KMS-11 (cell line): Measurements from ENCODE around the gene ARHGAP22.

Experiments
- H2AFZ ChIP-seq: fragments of 200-600 bp; sonication (generic); 2 replicates; pipeline ENCODE4 v1.6.1; 2016; ENCODE audit warnings: antibody characterized with exemption, mixed run types, low read depth
- H3K27ac ChIP-seq: fragments of 200-600 bp; sonication (generic); 2 replicates; pipeline ENCODE4 v1.6.1; 2016; ENCODE audit warnings: mild to moderate bottlenecking, mixed run types
- H3K27me3 ChIP-seq: fragments of 200-600 bp; sonication (generic); 2 replicates; pipeline ENCODE4 v1.6.1; 2017; ENCODE audit warnings: mild to moderate bottlenecking, low read depth, mixed run types, moderate library complexity; ENCODE audit not compliant: insufficient read depth
- H3K36me3 ChIP-seq: fragments of 200-600 bp; sonication (generic); 2 replicates; pipeline ENCODE4 v1.6.1; 2017; ENCODE audit warnings: mild to moderate bottlenecking, mixed run types; ENCODE audit not compliant: insufficient read depth
- H3K4me1 ChIP-seq: fragments of 200-600 bp; sonication (generic); 2 replicates; pipeline ENCODE4 v1.6.1; 2016; ENCODE audit warnings: mild to moderate bottlenecking, low read depth, mixed run types; ENCODE audit not compliant: poor library complexity, severe bottlenecking
- H3K4me2 ChIP-seq: fragments of 200-600 bp; sonication (generic); 2 replicates; pipeline ENCODE4 v1.7.0; 2016; ENCODE audit warnings: mild to moderate bottlenecking, mixed run types
- H3K4me3 ChIP-seq: fragments of 200-600 bp; sonication (generic); IDR thresholded peaks from 2 replicates; pipeline ENCODE4 v1.6.1; 2017; ENCODE audit warnings: low read depth, low read length, mixed read lengths; ENCODE audit not compliant: insufficient read depth
- H3K79me2 ChIP-seq: fragments of 200-600 bp; sonication (generic); 2 replicates; pipeline ENCODE4 v1.6.1; 2016; ENCODE audit warnings: low read depth, mixed run types; ENCODE audit not compliant: insufficient read depth
- H3K9ac ChIP-seq: fragments of 200-600 bp; sonication (generic); 2 replicates; pipeline ENCODE4 v1.6.1; 2016; ENCODE audit warnings: mild to moderate bottlenecking, mixed run types
- H4K20me1 ChIP-seq: fragments of 200-600 bp; sonication (generic); 2 replicates; pipeline ENCODE4 v1.6.1; 2016; ENCODE audit warnings: mild to moderate bottlenecking, mixed run types; ENCODE audit not compliant: insufficient read depth
- TF ChIP-seq, protein P1 (sequence below): fragments of 200-600 bp; sonication (generic); conservative IDR thresholded peaks from 2 replicates; pipeline ENCODE4 v1.6.1; 2017; ENCODE audit warnings: low read depth, mild to moderate bottlenecking, antibody characterized with exemption, low read length, moderate library complexity, mixed read lengths

ARHGAP22 gene

DNA sequence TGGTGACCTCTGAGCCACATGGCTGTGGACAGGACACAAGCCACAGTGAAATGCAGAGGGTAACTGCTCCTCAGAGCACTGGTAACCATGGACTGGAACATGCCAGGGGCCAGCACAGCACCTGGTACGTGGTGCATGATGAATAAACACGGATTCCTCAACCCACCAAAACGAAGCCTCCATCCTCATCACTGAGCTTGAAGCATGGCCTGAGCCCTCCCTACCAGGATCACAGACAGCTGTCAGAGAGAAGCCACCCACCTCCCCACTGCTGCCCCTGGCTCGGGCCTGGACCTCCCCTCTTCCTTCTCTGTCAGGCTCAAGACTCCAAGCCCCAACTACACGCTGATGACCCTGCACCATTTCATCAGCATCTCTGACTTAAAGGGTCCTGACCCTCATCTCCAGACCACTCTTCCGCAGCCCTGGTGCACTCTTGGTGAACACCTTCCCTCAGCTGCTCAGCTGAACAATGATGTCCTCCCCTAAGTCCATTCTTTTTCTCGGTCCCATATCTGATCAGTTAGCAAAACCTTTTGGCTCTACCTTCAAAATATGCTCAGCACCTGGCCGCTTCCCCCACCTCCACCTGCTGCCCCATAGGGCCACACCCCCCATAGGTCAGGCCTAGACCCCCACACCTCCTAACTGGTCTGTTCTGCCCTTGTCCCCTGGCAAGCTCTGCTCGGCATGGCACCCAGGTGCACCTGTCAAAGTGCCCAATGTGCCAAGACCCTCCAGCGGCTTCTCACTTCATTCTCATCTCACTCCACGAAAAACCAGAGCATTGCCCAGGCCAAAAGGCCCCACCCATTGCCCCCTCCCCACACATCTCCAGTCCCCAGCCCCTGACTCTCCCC, 157.3 kb downstream of the ARHGAP22 start:
- H3K9ac ChIP-seq, result no peak overlapping the region
- H3K27me3 ChIP-seq, result no peaks in the 10 kb centered on the region
- H3K4me1 ChIP-seq, result no peaks in the 10 kb centered on the region
- no peaks in the 10 kb centered on the region for H3K79me2 ChIP-seq
- no peaks in the 10 kb centered on the region for H3K36me3 ChIP-seq
- no peaks in the 10 kb centered on the region for H4K20me1 ChIP-seq
- no peak overlapping the region for H3K4me2 ChIP-seq
- H3K27ac ChIP-seq, result no peak overlapping the region
- H2AFZ ChIP-seq, result no peak overlapping the region
- no peak overlapping the region for H3K4me3 ChIP-seq
- TF ChIP-seq, protein P1, sequence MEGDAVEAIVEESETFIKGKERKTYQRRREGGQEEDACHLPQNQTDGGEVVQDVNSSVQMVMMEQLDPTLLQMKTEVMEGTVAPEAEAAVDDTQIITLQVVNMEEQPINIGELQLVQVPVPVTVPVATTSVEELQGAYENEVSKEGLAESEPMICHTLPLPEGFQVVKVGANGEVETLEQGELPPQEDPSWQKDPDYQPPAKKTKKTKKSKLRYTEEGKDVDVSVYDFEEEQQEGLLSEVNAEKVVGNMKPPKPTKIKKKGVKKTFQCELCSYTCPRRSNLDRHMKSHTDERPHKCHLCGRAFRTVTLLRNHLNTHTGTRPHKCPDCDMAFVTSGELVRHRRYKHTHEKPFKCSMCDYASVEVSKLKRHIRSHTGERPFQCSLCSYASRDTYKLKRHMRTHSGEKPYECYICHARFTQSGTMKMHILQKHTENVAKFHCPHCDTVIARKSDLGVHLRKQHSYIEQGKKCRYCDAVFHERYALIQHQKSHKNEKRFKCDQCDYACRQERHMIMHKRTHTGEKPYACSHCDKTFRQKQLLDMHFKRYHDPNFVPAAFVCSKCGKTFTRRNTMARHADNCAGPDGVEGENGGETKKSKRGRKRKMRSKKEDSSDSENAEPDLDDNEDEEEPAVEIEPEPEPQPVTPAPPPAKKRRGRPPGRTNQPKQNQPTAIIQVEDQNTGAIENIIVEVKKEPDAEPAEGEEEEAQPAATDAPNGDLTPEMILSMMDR, result no peak

DNA sequence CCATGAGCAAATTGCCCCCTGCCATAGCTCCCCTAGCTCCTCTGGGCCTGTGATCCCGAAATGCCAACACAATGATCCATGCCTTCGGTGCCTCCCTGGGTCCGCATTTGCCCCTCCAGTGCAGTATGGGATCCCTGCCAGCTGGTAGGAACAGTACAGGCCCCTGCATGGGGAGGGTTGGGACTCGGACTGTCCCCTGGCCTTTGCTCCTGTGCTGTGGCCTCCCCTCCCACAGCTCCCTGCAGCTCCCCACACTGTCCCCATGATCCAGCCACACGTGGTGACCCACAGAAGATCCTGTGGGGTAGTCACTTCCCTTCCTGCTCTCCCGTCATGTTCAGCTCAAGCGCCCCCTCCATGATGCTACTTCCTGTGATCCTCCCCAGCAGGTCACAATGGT, 158.1 kb downstream of the ARHGAP22 start:
- Histone ChIP-seq H3K9ac (no peak overlapping the region), H3K4me3 (no peak overlapping the region), H2AFZ (no peak overlapping the region), H3K4me2 (no peak overlapping the region), H3K36me3 (no peaks in the 10 kb centered on the region), H3K27me3 (no peaks in the 10 kb centered on the region), H3K27ac (no peak overlapping the region), H3K79me2 (no peaks in the 10 kb centered on the region), H3K4me1 (no peaks in the 10 kb centered on the region), H4K20me1 (no peaks in the 10 kb centered on the region)
- TF ChIP-seq, protein P1, result no peak

DNA sequence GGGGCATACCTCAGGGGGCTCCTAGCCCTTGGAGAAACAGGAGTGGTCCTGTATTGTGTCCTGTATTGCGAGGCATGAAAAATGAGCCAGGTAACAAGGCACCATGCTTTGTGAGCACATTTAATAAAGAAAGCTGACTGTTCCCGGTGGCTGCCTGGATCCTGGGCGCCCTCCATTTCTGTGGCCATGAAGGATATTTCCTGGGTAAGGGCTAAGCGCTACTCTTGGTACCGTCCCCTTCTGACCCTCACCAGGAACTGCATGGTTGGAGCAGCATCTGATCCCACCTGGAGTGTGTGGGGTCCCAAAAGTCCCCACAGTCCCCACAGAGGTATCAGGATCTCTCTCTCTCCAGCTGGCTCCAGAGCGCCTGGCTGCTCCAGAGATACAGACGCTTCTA, 158.9 kb downstream of the ARHGAP22 start:
- no peaks in the 10 kb centered on the region for H3K4me1 ChIP-seq
- H3K4me3 ChIP-seq, result no peak overlapping the region
- H4K20me1 ChIP-seq, result no peaks in the 10 kb centered on the region
- no peaks in the 10 kb centered on the region for H3K79me2 ChIP-seq
- H3K27me3 ChIP-seq, result no peaks in the 10 kb centered on the region
- H3K36me3 ChIP-seq, result no peaks in the 10 kb centered on the region
- H2AFZ ChIP-seq, result no peak overlapping the region
- TF ChIP-seq, protein P1, result no peak
- H3K27ac ChIP-seq, result no peak overlapping the region
- no peak overlapping the region for H3K4me2 ChIP-seq
- no peak overlapping the region for H3K9ac ChIP-seq

DNA sequence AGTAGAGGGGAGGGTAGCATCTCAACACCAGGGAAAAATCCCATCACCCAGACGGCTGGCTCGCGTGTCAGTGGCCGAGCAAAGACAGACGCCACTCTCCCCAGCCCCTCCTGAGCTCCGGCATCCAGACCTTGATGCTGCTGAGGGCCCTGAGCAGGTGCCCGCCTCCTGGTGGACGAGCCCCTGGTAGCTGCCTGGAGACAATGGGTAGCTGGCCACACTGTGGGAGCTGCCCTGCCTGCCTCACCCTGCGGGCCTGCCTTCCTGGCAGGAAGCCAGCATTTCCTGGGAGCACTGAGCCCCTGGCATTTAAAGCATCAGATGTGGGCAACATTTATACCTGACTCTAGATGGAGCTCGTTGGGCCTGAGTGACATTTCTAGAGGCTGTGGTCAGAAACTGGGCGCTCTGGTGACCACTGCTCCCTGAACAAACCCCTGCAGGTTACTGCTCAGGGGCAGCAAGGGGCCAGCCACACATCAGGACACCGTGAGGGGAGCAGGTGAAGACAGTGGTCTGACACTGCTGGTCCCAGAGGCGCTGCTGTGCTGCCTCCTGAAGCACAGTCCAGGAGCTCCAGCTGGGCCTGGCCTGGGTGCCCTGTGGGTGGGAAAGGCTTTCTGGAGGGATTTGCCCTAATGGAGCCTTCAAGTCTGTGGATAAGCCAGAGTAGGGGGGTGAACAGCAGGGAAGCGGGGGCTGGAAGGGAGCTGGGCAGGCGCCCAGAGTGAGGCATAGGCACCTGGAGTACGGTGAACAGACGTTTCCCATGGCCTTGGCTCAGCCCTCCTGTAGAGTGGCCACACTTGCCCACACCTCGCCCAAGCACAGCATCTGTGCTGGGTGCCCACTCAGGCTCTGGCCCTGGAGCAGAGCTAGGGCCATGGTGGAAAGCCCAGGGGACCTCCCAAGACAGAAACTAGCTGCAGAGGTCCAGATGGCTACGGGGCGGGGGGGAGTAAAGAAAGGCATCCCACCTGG, 159.7 kb downstream of the ARHGAP22 start:
- no peaks in the 10 kb centered on the region for H3K36me3 ChIP-seq
- no peak overlapping the region for H3K4me2 ChIP-seq
- no peak overlapping the region for H3K27ac ChIP-seq
- H2AFZ ChIP-seq, result no peak overlapping the region
- TF ChIP-seq, protein P1, result no peak
- no peaks in the 10 kb centered on the region for H3K27me3 ChIP-seq
- no peaks in the 10 kb centered on the region for H3K4me1 ChIP-seq
- H3K4me3 ChIP-seq, result no peak overlapping the region
- no peaks in the 10 kb centered on the region for H4K20me1 ChIP-seq
- H3K79me2 ChIP-seq, result no peaks in the 10 kb centered on the region
- H3K9ac ChIP-seq, result no peak overlapping the region
